ENCODE results near the gene GTF3C1.

Gene GTF3C1

DNA sequence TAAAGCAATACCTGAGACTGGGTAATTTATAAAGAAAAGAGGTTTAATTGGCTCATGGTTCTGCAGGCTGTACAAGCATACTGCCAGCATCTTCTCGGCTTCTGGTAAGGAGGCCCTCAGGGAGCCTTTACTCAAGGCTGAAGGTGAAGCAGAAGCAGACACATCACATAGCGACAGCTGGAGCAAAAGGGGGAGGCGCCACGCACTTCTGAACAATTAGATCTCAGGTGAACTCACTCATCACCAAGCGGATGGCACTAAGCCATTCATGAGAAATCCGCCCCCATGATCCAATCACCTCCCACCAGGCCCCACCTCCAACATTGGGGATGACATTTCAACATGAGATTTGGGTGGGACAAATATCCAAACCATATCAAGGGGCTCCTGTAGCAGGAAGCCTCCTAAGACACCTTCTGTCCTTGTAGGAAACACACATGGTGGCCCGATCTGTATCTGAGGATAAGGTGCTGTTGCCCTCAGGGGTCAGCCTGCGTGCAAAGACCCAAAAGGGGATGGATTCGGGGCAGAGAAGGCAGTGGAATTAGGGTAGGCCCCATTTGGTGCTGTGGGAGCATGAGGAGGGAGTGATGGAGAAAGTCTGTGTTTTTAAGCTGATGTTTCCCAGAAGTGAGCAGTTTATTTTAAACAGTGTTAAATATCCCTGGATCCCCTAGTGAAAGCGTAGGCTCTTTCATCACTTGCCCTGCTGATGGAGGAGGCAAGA, 124.8 kb downstream of the GTF3C1 start:
- DNase-seq (ENCODE audit: low read depth), result no peak
- TF ChIP-seq, protein P1, sequence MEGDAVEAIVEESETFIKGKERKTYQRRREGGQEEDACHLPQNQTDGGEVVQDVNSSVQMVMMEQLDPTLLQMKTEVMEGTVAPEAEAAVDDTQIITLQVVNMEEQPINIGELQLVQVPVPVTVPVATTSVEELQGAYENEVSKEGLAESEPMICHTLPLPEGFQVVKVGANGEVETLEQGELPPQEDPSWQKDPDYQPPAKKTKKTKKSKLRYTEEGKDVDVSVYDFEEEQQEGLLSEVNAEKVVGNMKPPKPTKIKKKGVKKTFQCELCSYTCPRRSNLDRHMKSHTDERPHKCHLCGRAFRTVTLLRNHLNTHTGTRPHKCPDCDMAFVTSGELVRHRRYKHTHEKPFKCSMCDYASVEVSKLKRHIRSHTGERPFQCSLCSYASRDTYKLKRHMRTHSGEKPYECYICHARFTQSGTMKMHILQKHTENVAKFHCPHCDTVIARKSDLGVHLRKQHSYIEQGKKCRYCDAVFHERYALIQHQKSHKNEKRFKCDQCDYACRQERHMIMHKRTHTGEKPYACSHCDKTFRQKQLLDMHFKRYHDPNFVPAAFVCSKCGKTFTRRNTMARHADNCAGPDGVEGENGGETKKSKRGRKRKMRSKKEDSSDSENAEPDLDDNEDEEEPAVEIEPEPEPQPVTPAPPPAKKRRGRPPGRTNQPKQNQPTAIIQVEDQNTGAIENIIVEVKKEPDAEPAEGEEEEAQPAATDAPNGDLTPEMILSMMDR (IDR thresholded peaks at IDR 0.05; ENCODE audit: control insufficient read depth, extremely low read depth, insufficient read depth), result no peak
- H3K4me3 ChIP-seq (ENCODE audit: low read depth, low read length), result no peak overlapping the region

DNA sequence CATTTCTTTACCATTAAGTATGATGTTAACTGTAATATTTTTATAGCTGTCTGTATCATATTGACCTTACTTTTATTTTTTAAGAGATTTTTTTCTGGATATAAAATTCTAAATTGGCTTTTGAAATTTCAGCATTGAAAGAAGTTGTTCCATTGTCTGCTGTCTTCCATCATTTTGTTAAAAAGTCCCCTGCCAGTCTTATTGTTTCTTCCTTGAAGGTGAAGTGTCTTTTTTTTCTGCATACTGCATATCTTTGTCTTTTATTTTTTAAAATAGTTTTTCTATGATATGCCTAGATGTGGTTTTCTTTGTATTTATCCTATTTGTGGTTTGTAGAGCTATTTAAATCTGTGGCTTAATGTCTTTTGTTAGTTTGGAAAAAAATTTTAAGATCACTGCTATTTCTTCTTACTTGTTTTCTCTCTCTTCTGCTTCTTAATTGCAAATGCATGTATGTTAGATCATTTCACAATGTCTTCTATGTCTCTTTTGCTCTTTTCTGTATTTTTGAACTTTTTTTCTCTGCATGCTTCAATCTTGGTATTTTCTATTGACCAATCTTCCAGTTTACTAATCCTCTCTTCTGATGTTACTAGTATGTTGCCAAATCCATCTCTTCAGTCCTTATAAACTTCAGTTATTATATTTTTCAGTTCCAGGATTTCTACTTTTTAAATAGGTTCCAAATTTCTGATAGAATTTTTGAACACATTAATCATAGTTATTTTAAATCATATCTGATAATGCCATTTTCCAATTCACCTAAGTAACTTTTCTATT, 127.6 kb downstream of the GTF3C1 start:
- TF ChIP-seq, protein P1 (IDR thresholded peaks at IDR 0.05; ENCODE audit: control insufficient read depth, extremely low read depth, insufficient read depth), result no peak
- no peak for DNase-seq (ENCODE audit: low read depth)
- no peak overlapping the region for H3K4me3 ChIP-seq (ENCODE audit: low read depth, low read length)

DNA sequence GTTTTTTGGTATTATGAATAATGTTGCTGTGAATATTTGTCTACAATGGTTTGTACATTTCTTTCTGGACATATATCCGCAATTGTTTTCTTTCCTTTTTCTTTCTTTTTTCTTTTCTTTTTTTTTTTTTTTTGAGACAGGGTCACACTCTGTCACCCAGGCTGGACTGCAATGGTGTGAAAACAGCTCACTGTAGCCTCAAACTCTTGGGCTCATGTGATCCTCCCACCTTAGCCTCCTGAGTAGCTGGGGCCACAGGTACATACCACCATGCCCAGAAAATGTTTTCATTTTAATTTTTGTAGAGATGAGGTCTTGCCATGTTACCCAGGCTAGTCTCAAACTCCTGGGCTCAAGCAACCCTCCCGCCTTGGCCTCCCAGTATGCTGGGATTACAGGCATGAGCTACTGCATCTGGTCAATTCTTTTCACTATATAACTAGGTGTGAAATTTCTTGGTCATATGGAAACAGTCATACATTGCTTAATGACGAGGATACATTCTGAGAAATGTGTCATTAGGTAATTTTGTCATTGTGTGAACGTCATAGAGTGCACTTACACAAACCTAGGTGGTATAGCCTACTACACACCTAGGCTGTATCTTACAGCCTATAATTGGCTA, 132.6 kb downstream of the GTF3C1 start:
- TF ChIP-seq, protein P1 (IDR thresholded peaks at IDR 0.05; ENCODE audit: control insufficient read depth, extremely low read depth, insufficient read depth), result no peak
- no peak for DNase-seq (ENCODE audit: low read depth)
- no peak overlapping the region for H3K4me3 ChIP-seq (ENCODE audit: low read depth, low read length)

DNA sequence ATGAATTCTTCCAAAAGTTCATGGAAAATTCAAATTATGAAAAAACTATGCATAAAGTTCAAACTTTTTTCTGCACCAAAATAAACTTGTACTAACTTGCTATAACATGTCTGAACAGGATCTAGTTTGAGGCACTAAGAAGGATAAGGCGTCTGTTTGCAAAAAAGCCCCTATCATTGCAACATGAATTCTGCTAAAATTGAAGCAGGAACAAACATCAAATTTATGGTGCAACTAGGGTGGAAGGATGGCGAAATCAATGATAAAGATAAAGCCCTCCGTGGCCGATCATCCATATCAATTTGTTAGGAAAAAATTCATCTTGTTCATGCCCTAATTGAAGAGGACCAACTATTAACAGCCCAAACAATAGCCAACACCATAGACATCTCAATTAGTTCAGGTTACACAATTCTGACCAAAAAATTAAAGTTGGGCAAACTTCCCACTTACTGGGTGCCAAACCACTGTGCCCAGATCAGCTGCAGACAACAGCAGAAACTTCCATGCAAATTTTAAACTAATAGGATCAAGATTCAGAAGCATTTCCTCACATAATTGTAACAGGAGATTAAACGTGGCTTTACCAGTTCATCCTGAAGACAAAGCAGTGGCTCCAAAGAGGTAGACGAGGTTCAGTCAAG, 134.8 kb downstream of the GTF3C1 start:
- no peak for DNase-seq (ENCODE audit: low read depth)
- TF ChIP-seq, protein P1 (IDR thresholded peaks at IDR 0.05; ENCODE audit: control insufficient read depth, extremely low read depth, insufficient read depth), result no peak
- no peak overlapping the region for H3K4me3 ChIP-seq (ENCODE audit: low read depth, low read length)

GRCh38 chr16:27413956-27414355, 135.8 kb downstream of the GTF3C1 start:
- H3K4me3 ChIP-seq (ENCODE audit: low read depth, low read length), result no peak overlapping the region
- no peak for DNase-seq (ENCODE audit: low read depth)
- TF ChIP-seq, protein P1 (IDR thresholded peaks at IDR 0.05; ENCODE audit: control insufficient read depth, extremely low read depth, insufficient read depth), result no peak

DNA sequence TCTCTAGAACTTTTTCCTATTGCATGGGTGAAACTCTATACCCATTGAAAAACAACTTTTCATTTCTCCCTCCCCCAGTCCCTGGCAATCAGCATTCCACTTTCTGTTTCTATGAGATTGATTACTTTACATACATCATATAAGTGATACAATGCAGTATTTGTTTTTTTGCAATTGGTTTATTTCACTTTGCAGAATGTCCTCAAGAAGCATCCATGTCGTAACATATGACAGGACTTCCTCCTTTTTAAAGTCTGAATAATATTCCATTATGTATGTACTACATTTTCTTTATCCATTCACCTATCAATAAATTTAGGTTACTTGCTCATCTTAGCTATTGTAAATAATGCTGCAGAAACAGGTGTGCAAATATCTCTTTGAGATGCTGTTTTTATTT, 139.0 kb downstream of the GTF3C1 start:
- no peak overlapping the region for H3K4me3 ChIP-seq (ENCODE audit: low read depth, low read length)
- TF ChIP-seq, protein P1 (IDR thresholded peaks at IDR 0.05; ENCODE audit: control insufficient read depth, extremely low read depth, insufficient read depth), result no peak
- no peak for DNase-seq (ENCODE audit: low read depth)

Measured in LNCaP clone FGC (cell line).